ENCODE data around the gene IGHMBP2. TPM values are rescaled to one million over a fixed set of nuclear protein-coding genes. Genes with fewer than 3 reads are reported as not detected.
A peak's percentile ranks its signal among the peaks of the same experiment; 100 is the strongest.

Gene IGHMBP2
- total and polyA plus RNA-seq, 7 donors: 5.4 to 41.3 (median 15.7) TPM

DNA sequence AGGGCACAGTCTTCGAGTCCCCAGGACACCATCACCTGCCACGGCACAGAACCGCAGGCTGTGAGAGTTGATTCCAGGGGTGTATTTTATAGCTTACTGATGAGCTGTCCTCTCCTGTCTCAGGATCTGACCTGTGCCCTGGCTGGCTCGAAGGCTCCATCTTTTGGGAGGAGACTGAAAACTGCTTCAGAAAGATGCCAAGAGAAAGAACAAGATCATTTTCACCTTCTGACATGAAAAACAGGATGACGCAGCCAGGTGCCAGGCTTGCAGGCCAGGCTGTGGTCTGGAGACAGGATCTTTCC lies 74.9 kb downstream of the IGHMBP2 start:
- Histone ChIP-seq H3K4me1 (peaks cover 0 to 2% (median under 1%) of the 10 kb centered on the region in 4 donors), H3K9me3 (no peaks in the 10 kb centered on the region), H3K27ac (no peak overlapping the region), H3K36me3 (no peaks in the 10 kb centered on the region), H3K4me3 (no peak overlapping the region), H3K27me3 (no peaks in the 10 kb centered on the region)
- TF ChIP-seq POLR2A (IDR thresholded peaks at IDR 0.05): no peak
- no peak for TF ChIP-seq POLR2AphosphoS5 (IDR thresholded peaks at IDR 0.05)
- TF ChIP-seq EP300 (IDR thresholded peaks at IDR 0.05): no peak
- TF ChIP-seq, protein P1, sequence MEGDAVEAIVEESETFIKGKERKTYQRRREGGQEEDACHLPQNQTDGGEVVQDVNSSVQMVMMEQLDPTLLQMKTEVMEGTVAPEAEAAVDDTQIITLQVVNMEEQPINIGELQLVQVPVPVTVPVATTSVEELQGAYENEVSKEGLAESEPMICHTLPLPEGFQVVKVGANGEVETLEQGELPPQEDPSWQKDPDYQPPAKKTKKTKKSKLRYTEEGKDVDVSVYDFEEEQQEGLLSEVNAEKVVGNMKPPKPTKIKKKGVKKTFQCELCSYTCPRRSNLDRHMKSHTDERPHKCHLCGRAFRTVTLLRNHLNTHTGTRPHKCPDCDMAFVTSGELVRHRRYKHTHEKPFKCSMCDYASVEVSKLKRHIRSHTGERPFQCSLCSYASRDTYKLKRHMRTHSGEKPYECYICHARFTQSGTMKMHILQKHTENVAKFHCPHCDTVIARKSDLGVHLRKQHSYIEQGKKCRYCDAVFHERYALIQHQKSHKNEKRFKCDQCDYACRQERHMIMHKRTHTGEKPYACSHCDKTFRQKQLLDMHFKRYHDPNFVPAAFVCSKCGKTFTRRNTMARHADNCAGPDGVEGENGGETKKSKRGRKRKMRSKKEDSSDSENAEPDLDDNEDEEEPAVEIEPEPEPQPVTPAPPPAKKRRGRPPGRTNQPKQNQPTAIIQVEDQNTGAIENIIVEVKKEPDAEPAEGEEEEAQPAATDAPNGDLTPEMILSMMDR (IDR thresholded peaks at IDR 0.05): no peak
- WGBS, 2 donors: 49 to 58% methylated on average over 5 of the region's 5 CpGs
- intact Hi-C loops (cut with DNase I): no loop called here
- DNase-seq: peak; percentile 17

DNA sequence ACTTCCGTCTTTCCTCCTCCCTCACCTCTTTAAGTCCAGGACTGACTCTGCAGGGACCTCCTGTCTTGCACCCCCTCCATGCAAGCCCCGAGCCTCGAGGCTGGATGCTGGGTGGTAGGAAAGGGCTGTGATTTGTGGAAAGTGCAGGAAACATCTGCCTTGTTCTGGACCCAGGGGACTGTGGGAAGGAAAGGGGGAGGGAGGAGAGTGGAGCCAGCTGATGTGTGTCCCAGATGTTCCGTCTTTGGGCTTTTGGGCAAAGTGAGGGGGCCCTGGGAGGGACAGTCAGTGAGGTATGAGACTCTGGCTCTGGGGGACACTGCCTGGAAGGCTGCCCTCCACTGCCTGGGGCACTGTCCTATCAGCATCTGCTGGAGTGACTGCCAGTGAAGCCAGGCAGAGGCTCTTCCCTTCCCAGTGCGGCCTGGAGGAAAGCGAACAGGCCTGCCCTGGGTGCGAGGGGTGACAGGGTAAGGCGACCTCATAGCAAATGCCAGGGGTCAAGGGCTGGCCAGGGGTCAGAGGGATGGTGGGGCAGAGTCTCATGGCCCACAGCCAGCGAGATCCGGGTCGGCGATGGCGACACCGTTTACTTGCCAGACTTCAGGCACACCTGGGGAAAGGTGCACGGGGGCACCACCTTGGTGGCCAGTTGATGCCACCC lies 75.4 kb downstream of the IGHMBP2 start:
- intact Hi-C loops (cut with DNase I): no loop called here
- Histone ChIP-seq H3K36me3 (no peaks in the 10 kb centered on the region), H3K4me3 (no peak overlapping the region), H3K4me1 (no peaks in the 10 kb centered on the region), H3K9me3 (no peaks in the 10 kb centered on the region), H3K27ac (no peak overlapping the region), H3K27me3 (no peaks in the 10 kb centered on the region)
- peak; percentile 55 for DNase-seq
- TF ChIP-seq POLR2A (IDR thresholded peaks at IDR 0.05) (no peak), POLR2AphosphoS5 (IDR thresholded peaks at IDR 0.05) (no peak), EP300 (IDR thresholded peaks at IDR 0.05) (no peak)
- TF ChIP-seq, protein P1 (IDR thresholded peaks at IDR 0.05): no peak
- 58 to 70% methylated on average over 15 of the region's 15 CpGs for WGBS, 2 donors

- 82 to 84% methylated on average over 33 of the region's 33 CpGs for WGBS, 2 donors
- peak; percentile 58 for DNase-seq
- no peak for TF ChIP-seq EP300 (IDR thresholded peaks at IDR 0.05)
- TF ChIP-seq POLR2AphosphoS5 (IDR thresholded peaks at IDR 0.05): no peak
- H3K36me3 ChIP-seq: no peaks in the 10 kb centered on the region
- no peaks in the 10 kb centered on the region for H3K9me3 ChIP-seq
- intact Hi-C loops (cut with DNase I): no loop called here
- no peaks in the 10 kb centered on the region for H3K27me3 ChIP-seq
- no peak overlapping the region for H3K4me3 ChIP-seq
- no peaks in the 10 kb centered on the region for H3K4me1 ChIP-seq
- no peak overlapping the region for H3K27ac ChIP-seq
Observed at GRCh38 chr11:68979931-68980775, 76.5 kb downstream of the IGHMBP2 start.

- H3K4me1 ChIP-seq: no peaks in the 10 kb centered on the region
- intact Hi-C loops (cut with DNase I): no loop called here
- no peak within 1 kb of the TSS for H3K27ac ChIP-seq
- no peak for DNase-seq
- H3K9me3 ChIP-seq: no peaks in the 10 kb centered on the region
- H3K4me3 ChIP-seq: no peak within 1 kb of the TSS
- WGBS, 2 donors: 75 to 85% methylated on average over 8 of the region's 8 CpGs
- H3K36me3 ChIP-seq: no peaks in the 10 kb centered on the region
- TF ChIP-seq POLR2AphosphoS5 (IDR thresholded peaks at IDR 0.05) (no peak), EP300 (IDR thresholded peaks at IDR 0.05) (no peak), POLR2A (IDR thresholded peaks at IDR 0.05) (no peak)
- TF ChIP-seq, protein P1 (IDR thresholded peaks at IDR 0.05): no peak
- no peaks in the 10 kb centered on the region for H3K27me3 ChIP-seq
Observed at GRCh38 chr11:68980776-68981065, 77.0 kb downstream of the IGHMBP2 start, which contains the start of gene MRGPRD. Gene MRGPRD, minus strand, starts transcription at chr11:68980986. Its CDS starts 0 bp downstream, at chr11:68980986.

- no peak for DNase-seq
- no peaks in the 10 kb centered on the region for H3K27me3 ChIP-seq
- no peak overlapping the region for H3K4me3 ChIP-seq
- H3K9me3 ChIP-seq: peaks cover 0 to 3% (median 0%) of the 10 kb centered on the region in 4 donors
- H3K36me3 ChIP-seq: no peaks in the 10 kb centered on the region
- WGBS, 2 donors: 90 to 94% methylated on average over 2 of the region's 2 CpGs
- H3K4me1 ChIP-seq: no peaks in the 10 kb centered on the region
- no peak for TF ChIP-seq EP300 (IDR thresholded peaks at IDR 0.05)
- TF ChIP-seq POLR2AphosphoS5 (IDR thresholded peaks at IDR 0.05): no peak
- TF ChIP-seq POLR2A (IDR thresholded peaks at IDR 0.05): no peak
- TF ChIP-seq, protein P1 (IDR thresholded peaks at IDR 0.05): no peak
- H3K27ac ChIP-seq: no peak overlapping the region
- intact Hi-C loops (cut with DNase I): no loop called here
Observed at GRCh38 chr11:68982134-68982533, 78.4 kb downstream of the IGHMBP2 start.

Measured in sigmoid colon (tissue), 7 donors.